Upper lobe of left lung (tissue), 6 donors: Measurements from ENCODE around the gene PTBP3. TPM values are rescaled to one million over a fixed set of nuclear protein-coding genes. Genes with fewer than 3 reads are reported as not detected.
A peak's percentile ranks its signal among the peaks of the same experiment; 100 is the strongest.
"Not testable (repeated sequence)": the region's sequence is repeated elsewhere in the genome, so short reads cannot be mapped to it uniquely, and the experiment has no call there.

Source experiments
- ATAC-seq, 2 donors: fragments of 200-7000 bp; cut with Tn5 transposase; one replicate each; pipeline ENCODE4 v1.9.1; 2022; ENCODE audit warnings: mild to moderate bottlenecking in 2 of 2, moderate library complexity in 2 of 2; ENCODE audit not compliant: low FRiP score in 2 of 2
- DNase-seq, 2 donors: peaks; one replicate each; pipeline ENCODE4 v3.0.0-alpha.2; 2019 to 2020
- H3K27ac ChIP-seq, 4 donors: fragments of 200-600 bp; sonication (generic); one replicate each; pipeline ENCODE4 v1.5.1; 2016 to 2019
- H3K27me3 ChIP-seq, 4 donors: fragments of 200-600 bp; sonication (generic); one replicate each; pipeline ENCODE4 v1.5.1; 2017 to 2019
- H3K36me3 ChIP-seq, 4 donors: fragments of 200-600 bp; sonication (generic); one replicate each; pipeline ENCODE4 v1.5.1; 2016 to 2019
- H3K4me1 ChIP-seq, 4 donors: fragments of 200-600 bp; sonication (generic); one replicate each; pipeline ENCODE4 v1.5.1; 2018 to 2019
- H3K4me3 ChIP-seq, 4 donors: fragments of 200-600 bp; sonication (generic); one replicate each; pipeline ENCODE4 v1.5.1; 2017 to 2019; ENCODE audit warnings: mild to moderate bottlenecking in 2 of 4, moderate library complexity in 1 of 4
- H3K9me3 ChIP-seq, 4 donors: fragments of 200-600 bp; sonication (generic); one replicate each; pipeline ENCODE4 v1.5.1; 2018 to 2019
- EP300 ChIP-seq, 4 donors: sonication (generic); formaldehyde crosslinking; IDR thresholded peaks; one replicate each; pipeline ENCODE4 v1.5.1; 2017; ENCODE audit warnings: antibody characterized with exemption in 4 of 4, control low read depth in 2 of 4
- POLR2A ChIP-seq, 4 donors: fragments of 450-650 bp; IDR thresholded peaks; one replicate each; pipeline ENCODE4 v1.5.1; 2016 to 2017; ENCODE audit warnings: antibody characterized with exemption in 4 of 4, mild to moderate bottlenecking in 2 of 4
- POLR2AphosphoS5 ChIP-seq, 2 donors: sonication (generic); formaldehyde crosslinking; IDR thresholded peaks; one replicate each; pipeline ENCODE4 v1.5.1; 2017; ENCODE audit warnings: antibody characterized with exemption in 2 of 2
- WGBS, 2 donors: methylation state at CpG; one replicate each; pipeline ENCODE4 v1.1.5; 2017 to 2018; 5-methylcytosine and 5-hydroxymethylcytosine counted together
- total RNA-seq, 6 donors: library from RNA; depleted of rRNA in 4 of 6; stranded (reverse); fragments of >200 nt in 4 of 6; gene quantifications; one replicate each; pipeline versions ENCODE4 v1.1.0 to v1.2.1, GENCODE V29; 2016 to 2021
- TF ChIP-seq, protein P1 (sequence below), 6 experiments: fragments of 450-650 bp in 4 of 6; fragments of 200-600 bp in 2 of 6; sonication (generic) in 2 of 6; IDR thresholded peaks; one replicate each; pipeline ENCODE4 v1.5.1; 2016 to 2019; ENCODE audit warnings: antibody characterized with exemption in 6 of 6
- donor health status: DM: no; HTN: no; CAD: no; lungs with moderate emphysema.
- donor health status: DM: no; HTN: yes; CAD: no; lungs with severe emphysema.

The PTBP3 gene
- total RNA-seq, 6 donors from 2014 or later = 34.6 to 88.5 (median 74.4) TPM

DNA sequence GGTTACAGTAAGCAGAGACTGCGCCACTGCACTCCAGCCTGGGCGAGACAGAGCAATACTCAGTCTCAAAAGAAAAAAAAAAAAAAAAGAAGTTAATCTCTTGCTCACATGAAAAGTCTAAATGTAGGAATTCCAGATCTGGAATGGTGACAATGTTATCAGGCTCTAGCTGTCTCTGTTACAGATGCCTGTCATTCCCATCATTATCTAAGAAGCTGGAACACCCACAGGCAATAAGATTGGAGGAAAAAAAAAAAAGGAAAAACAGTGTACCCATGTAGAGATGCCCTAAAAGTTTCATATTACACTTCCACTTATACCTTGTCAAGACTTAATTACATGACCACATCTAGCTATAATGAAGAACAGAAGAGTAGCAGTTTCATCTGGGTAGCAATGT, 38.2 kb downstream of the PTBP3 start:
- Histone ChIP-seq H3K9me3 (no peaks in the 10 kb centered on the region), H3K4me1 (peaks cover 0 to 10% (median 7%) of the 10 kb centered on the region in 4 donors), H3K4me3 (no peak overlapping the region), H3K27me3 (no peaks in the 10 kb centered on the region), H3K36me3 (peaks cover 0 to 9% (median 2%) of the 10 kb centered on the region in 4 donors), H3K27ac (no peak overlapping the region)
- DNase-seq = no peak
- no peak for ATAC-seq
- TF ChIP-seq POLR2AphosphoS5 (IDR thresholded peaks at IDR 0.05) = no peak
- TF ChIP-seq, protein P1, sequence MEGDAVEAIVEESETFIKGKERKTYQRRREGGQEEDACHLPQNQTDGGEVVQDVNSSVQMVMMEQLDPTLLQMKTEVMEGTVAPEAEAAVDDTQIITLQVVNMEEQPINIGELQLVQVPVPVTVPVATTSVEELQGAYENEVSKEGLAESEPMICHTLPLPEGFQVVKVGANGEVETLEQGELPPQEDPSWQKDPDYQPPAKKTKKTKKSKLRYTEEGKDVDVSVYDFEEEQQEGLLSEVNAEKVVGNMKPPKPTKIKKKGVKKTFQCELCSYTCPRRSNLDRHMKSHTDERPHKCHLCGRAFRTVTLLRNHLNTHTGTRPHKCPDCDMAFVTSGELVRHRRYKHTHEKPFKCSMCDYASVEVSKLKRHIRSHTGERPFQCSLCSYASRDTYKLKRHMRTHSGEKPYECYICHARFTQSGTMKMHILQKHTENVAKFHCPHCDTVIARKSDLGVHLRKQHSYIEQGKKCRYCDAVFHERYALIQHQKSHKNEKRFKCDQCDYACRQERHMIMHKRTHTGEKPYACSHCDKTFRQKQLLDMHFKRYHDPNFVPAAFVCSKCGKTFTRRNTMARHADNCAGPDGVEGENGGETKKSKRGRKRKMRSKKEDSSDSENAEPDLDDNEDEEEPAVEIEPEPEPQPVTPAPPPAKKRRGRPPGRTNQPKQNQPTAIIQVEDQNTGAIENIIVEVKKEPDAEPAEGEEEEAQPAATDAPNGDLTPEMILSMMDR (IDR thresholded peaks at IDR 0.05) = no peak
- WGBS, 2 donors = 100% methylated on average over 2 of the region's 2 CpGs

DNA sequence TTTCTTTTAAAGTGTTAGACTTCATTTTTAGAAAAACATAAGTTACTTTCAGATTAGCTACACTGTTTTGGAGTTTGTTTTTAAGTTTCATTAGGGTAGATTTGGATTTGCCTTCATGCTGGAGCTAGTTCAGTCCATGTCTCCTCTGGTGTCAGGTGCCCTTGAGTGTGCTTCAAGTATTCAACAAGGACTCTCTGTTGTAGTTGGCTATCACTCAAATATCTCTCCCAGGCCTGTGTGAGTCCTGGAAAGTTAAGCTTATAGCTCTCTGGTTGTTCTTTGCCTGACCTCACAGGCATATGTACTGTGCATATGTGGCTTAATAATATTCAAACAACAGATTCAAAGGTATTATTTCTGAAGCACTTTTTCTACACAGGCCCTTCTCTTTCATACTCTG, 45.4 kb downstream of the PTBP3 start:
- Histone ChIP-seq H3K27ac (no peak overlapping the region), H3K36me3 (peaks cover 0 to 8% (median 3%) of the 10 kb centered on the region in 4 donors), H3K27me3 (no peaks in the 10 kb centered on the region), H3K4me1 (peaks cover 0 to 11% (median 8%) of the 10 kb centered on the region in 4 donors), H3K4me3 (no peak overlapping the region), H3K9me3 (peaks cover 0 to 19% (median 8%) of the 10 kb centered on the region in 4 donors)
- no peak for TF ChIP-seq POLR2A (IDR thresholded peaks at IDR 0.05)
- no peak for TF ChIP-seq EP300 (IDR thresholded peaks at IDR 0.05)
- TF ChIP-seq, protein P1 (IDR thresholded peaks at IDR 0.05) = no peak
- TF ChIP-seq POLR2AphosphoS5 (IDR thresholded peaks at IDR 0.05) = no peak
- peak in 1 of 2 donors; percentile 30 for DNase-seq
- ATAC-seq = peak in 1 of 2 donors; percentile 61

DNA sequence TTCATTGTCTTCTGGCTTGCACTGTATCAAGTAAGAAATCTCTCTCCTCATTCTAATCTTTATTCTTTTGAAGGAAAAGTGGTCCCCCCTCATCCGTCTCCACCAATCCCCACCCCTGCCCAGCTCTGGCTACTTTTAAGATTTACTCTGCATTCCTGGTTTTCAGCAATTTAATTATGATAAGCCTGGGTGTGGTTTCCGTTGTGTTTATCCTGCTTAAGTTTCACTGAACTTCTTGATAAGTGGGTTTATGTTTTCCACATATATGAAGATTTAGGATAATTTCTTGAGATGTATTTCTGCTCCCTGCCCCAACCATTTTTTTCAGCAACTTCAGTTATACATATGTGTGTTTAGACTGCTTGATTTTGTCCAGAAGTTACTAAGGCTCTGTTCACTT, 46.5 kb downstream of the PTBP3 start:
- no peak overlapping the region for H3K4me3 ChIP-seq
- no peak overlapping the region for H3K27ac ChIP-seq
- H3K27me3 ChIP-seq = no peaks in the 10 kb centered on the region
- H3K4me1 ChIP-seq = peaks cover 0 to 11% (median 8%) of the 10 kb centered on the region in 4 donors
- peaks cover 0 to 19% (median 8%) of the 10 kb centered on the region in 4 donors for H3K9me3 ChIP-seq
- TF ChIP-seq EP300 (IDR thresholded peaks at IDR 0.05) = no peak
- TF ChIP-seq, protein P1 (IDR thresholded peaks at IDR 0.05) = no peak
- no peak for TF ChIP-seq POLR2AphosphoS5 (IDR thresholded peaks at IDR 0.05)
- no peak for TF ChIP-seq POLR2A (IDR thresholded peaks at IDR 0.05)
- peaks cover 0 to 8% (median 3%) of the 10 kb centered on the region in 4 donors for H3K36me3 ChIP-seq
- ATAC-seq (no peak), DNase-seq (no peak)
- 82 to 93% methylated on average over 2 of the region's 2 CpGs for WGBS, 2 donors

DNA sequence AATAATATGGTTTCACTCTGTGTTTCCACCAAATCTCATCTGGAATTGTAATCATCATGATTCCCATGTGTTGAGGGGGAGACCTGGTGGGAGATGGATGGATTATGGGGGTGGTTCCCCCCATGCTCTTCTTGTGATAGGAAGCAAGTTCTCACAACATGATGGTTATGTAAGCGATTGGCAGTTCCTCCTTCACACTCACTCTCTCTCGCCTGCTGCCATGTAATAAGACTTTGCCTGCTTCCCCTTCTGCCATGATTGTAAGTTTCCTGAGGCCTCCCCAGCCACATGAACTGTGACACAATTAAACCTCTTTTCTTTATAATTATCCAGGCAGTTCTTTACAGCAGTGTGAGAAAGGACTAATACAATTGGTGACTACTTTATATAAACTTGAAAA, 48.4 kb downstream of the PTBP3 start:
- WGBS, 2 donors = 74 to 85% methylated on average over 2 of the region's 2 CpGs
- DNase-seq (no peak), ATAC-seq (no peak)
- Histone ChIP-seq H3K27me3 (no peaks in the 10 kb centered on the region), H3K9me3 (peaks cover 0 to 19% (median 8%) of the 10 kb centered on the region in 4 donors), H3K4me1 (peaks cover 0 to 11% (median 8%) of the 10 kb centered on the region in 4 donors), H3K36me3 (peaks cover 0 to 8% (median 3%) of the 10 kb centered on the region in 4 donors), H3K27ac (no peak overlapping the region), H3K4me3 (no peak overlapping the region)
- TF ChIP-seq POLR2AphosphoS5 (IDR thresholded peaks at IDR 0.05) = no peak
- no peak for TF ChIP-seq EP300 (IDR thresholded peaks at IDR 0.05)
- no peak for TF ChIP-seq POLR2A (IDR thresholded peaks at IDR 0.05)
- TF ChIP-seq, protein P1 (IDR thresholded peaks at IDR 0.05) = no peak

DNA sequence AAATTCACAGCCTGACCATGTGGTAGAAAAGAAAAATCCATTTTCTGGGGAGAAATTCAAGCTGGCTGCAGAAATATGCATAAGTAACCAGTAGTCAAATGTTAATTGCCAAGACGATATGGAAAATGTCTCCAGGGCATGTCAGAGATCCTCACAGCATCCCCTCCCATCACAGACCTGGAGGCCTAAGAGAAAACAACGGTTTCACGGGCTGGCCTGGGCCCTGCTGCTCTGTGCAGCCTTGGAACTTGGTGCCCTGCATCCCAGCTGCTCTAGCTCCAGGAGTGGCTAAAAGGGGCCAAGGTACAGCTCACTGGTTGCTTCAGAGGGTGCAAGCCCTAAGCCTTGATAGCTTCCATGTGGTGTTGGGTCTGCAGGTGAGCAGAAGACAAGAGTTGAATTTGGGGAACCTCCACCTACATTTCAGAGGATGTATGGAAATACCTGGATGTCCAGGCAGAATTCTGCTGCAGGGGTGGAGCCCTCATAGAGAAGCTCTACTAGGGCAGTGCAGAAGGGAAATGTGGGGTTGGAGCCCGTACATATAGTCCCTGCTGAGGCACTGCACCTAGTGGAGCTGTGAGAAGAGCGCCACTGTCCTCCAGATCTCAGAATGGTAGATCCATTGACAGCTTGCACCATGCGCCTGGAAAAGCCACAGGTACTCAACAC, 49.7 kb downstream of the PTBP3 start:
- no peak for ATAC-seq
- 98 to 100% methylated on average over 3 to 6 of the region's 6 CpGs for WGBS, 2 donors

DNA sequence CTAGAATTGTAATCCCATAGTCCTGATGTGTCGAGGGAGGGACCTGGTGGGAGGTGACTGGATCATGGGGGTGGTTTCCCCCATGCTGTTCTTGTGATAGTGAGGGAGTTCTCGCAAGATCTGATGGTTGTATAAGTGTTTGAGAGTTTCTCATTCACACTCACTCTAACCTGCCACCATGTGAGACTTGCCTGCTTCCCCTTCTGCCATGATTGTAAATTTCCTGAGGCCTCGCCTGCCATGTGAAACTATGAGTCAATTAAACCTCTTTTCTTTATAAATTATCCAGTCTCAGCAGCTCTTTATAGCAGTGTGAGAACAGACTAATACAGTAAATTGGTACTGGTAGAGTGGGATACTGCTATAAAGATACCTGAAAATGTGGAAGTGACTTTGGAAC, 50.6 kb downstream of the PTBP3 start:
- H3K9me3 ChIP-seq = peaks cover 0 to 19% (median 8%) of the 10 kb centered on the region in 4 donors
- not testable (repeated sequence) for H3K4me3 ChIP-seq, H3K4me1 ChIP-seq, H3K36me3 ChIP-seq, H3K27me3 ChIP-seq, DNase-seq, H3K27ac ChIP-seq, ATAC-seq
- WGBS, 2 donors = 95 to 96% methylated on average over 3 of the region's 3 CpGs

More for the DNA sequence above, 49.7 kb downstream of the PTBP3 start:
- H3K27me3 ChIP-seq = no peaks in the 10 kb centered on the region
- H3K27ac ChIP-seq = no peak overlapping the region
- peaks cover 0 to 11% (median 7%) of the 10 kb centered on the region in 4 donors for H3K4me1 ChIP-seq
- TF ChIP-seq POLR2A (IDR thresholded peaks at IDR 0.05) = no peak
- TF ChIP-seq POLR2AphosphoS5 (IDR thresholded peaks at IDR 0.05) = no peak
- TF ChIP-seq, protein P1 (IDR thresholded peaks at IDR 0.05) = no peak
- TF ChIP-seq EP300 (IDR thresholded peaks at IDR 0.05) = no peak
- H3K4me3 ChIP-seq = no peak overlapping the region
- H3K36me3 ChIP-seq = peaks cover 0 to 8% (median 3%) of the 10 kb centered on the region in 4 donors
- H3K9me3 ChIP-seq = peaks cover 0 to 19% (median 8%) of the 10 kb centered on the region in 4 donors
- DNase-seq = no peak
